Stimulated activated CD4-positive, alpha-beta T cell treated with anti-CD3 and anti-CD28 coated beads, Interleukin-12 subunit alpha, Interleukin-12 subunit beta, amount 100 ng/mL, for 24 hours (primary cell): ENCODE data around the gene PITPNM1.
A peak's percentile ranks its signal among the peaks of the same experiment; 100 is the strongest.
"Not testable (repeated sequence)": the region's sequence is repeated elsewhere in the genome, so short reads cannot be mapped to it uniquely, and the experiment has no call there.

ENCODE experiments used
- DNase-seq, 2 experiments: peaks; one replicate each; pipeline ENCODE4 v3.0.0-alpha.2; 2020; ENCODE audit warnings: low read depth in 2 of 2

PITPNM1 gene

DNA sequence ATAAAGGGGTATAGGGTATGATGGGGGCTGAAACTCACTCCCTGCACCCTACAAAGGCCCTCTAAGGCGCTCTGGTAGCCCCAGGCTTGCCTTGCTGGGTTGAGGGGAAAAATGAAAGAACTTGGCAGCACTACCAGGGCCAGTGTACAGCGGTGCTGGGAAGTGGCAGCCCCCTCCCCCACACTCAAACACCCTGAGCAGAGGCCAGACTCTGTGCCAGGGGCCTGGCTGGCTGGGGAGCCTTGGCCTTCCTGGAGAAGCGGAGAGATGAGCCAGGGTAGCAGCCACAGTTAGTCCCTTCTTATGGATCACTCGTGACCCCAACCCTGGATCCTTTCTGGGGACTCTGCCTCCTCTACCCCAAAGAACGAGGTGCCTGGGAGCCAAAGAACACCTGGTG lies 38.8 kb downstream of the PITPNM1 start:
- no peak for DNase-seq

DNA sequence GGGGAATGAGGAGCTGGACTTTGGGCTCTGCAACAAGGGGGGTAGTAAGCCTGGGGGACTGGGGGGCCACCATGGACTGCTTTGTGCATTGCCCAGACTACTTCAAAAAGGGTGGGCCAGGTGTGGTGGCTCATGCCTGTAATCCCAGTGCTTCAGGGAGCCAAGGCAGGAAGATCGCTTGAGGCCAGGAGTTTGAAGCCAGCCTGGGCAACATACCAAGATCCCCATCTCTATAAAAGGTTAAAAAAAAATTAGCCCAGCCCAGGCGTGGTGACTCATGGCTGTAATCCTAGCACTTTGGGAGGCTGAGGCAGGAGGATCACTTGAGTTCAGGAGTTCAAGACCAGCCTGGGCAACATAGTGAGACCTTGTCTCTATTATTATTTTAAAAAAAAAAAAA lies 39.6 kb downstream of the PITPNM1 start:
- not testable (repeated sequence) for DNase-seq

DNA sequence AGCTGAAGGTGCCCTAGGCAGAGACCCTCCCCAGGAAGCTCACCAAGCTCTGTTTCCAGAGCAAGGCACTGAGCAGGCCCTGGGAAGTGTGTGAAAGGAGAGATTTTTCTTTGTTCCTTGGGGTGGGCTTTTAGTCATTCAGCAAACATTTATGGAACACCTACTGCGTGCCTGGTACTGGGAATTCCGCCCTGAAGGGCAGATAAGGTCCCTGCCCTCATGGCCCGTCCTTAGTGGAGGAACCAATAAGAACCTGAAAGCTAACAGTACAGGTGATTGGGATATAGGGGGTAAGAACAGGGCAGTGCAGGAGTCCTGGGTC lies 40.0 kb downstream of the PITPNM1 start:
- no peak for DNase-seq

DNA sequence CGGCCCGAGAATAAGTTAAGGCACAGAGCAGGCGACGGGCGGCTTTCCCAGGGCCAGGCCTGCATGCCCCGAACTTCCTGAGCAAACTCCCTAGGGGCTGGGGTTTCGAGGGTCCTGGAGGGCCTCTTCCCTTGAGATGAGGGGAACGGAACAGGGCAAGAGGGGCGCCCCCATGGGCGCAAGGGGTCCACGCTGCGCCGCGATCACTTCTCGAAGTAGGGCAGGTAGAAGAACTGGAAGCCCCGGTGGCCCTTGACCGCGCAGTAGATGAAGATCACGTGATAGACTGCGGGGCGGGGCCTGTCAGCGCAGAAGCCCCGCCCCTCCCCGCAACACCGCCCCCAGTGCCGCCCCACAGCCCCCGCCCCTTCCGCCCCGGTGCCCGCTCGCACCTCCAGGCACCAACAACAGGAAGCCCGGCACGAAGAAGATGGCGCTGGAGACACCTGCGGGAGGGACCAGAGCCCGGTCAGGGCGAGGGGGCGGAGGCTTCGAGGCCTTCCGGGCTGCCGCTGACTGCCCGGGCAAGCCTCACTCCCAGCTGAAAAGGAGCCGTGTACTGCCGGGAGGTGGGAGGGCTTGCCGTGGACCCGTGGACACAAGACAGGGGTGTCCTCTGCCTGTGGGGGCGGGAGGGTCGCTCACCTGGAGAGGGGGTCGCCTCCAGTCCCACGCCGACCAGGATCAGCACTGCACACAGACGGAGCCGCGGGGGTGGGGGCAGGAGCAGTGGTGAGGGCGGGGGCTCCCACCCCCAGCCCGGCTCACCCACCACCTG lies 40.6 kb downstream of the PITPNM1 start:
- peak; percentile 78 to 87 for DNase-seq

DNA sequence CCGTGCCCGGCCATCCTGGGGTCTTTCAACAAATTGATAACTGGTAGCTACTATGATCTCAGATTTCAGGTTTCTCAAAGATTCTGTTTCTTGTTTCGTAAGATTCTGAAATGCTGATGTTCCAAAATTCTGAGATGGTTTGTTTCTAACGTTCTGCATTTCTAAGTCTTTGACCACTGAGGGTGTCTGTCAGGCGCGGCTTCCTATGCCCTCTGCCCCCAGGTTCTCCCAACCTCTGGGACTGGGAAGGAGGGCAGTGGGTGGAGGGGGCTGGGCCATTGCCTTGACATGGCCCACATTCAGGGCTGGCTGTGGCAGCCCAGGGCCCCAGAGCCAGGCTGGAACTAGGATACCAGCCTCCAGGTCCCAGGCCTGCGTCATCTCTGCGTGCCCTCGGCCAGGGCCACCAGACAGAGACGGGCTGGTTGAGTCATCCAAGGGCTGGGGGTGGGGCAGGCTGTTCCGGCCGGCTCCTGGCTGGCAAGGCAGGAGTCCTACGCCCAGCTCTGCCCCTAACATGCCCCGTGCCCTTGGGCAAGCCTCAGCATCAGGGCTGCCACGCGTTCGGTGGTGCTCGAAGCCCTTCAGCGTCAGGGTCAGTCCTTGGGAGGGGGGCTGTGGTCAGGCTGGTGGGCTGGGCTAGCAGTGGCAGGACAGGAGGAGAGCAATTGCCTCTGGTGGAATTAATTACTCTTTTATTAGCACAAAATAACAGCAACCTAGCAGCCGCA lies 41.3 kb downstream of the PITPNM1 start:
- DNase-seq, result no peak

DNA sequence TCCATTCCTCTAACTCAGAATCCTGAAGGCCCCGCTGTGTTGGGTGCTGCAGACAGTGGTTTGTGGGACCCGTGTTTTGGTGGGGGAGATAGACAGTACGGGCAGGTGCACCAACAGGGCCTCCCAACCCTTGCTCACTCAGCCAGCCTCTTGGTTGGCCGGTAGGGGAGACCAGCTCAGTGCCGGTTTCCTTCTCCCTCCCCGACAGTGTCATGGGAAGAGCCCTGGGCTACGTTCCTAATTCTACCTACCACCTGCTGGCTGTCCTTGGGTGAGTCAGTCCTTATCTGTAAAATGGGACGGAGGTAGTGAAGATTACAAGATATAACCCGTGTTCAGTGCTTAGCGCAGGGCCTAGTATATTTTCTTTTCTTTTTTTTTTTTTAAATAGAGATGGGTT lies 42.0 kb downstream of the PITPNM1 start:
- no peak for DNase-seq

DNA sequence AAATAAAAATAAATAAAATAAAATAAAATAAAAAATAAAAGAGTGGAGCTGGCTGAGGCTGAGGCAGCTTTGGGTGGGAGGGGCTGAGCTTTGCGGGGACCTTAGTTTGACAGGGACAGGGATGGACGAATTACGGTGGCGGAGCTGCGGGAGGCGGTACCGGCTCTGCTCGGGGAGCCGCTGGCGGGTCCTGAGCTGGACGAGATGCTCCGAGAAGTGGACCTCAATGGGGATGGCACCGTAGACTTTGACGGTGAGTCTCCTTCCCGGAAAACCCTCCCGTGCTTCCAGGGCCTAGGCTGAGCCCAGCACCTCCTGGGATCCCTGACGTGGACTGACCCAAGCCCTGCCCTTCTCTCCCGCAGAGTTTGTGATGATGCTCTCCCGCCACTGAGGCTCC lies 46.9 kb downstream of the PITPNM1 start:
- no peak for DNase-seq

DNA sequence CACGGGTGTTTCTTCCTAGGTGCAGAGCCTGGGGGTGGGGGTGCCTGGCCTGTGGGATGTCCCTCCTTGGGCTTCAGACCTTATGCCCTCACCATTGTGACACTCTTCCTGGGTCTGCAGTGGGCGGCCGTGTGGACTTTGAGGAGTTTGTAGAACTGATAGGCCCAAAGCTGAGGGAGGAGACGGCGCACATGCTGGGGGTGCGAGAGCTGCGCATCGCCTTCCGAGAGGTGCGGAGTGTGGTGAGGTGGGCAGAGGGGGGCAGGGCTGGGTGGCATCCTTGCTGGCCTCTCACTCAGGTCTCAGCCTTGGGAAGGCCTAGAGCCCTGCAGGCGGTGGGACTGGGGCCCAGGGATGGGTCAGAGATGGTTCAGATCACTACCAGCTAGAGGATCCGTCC lies 47.7 kb downstream of the PITPNM1 start:
- DNase-seq, result no peak

DNA sequence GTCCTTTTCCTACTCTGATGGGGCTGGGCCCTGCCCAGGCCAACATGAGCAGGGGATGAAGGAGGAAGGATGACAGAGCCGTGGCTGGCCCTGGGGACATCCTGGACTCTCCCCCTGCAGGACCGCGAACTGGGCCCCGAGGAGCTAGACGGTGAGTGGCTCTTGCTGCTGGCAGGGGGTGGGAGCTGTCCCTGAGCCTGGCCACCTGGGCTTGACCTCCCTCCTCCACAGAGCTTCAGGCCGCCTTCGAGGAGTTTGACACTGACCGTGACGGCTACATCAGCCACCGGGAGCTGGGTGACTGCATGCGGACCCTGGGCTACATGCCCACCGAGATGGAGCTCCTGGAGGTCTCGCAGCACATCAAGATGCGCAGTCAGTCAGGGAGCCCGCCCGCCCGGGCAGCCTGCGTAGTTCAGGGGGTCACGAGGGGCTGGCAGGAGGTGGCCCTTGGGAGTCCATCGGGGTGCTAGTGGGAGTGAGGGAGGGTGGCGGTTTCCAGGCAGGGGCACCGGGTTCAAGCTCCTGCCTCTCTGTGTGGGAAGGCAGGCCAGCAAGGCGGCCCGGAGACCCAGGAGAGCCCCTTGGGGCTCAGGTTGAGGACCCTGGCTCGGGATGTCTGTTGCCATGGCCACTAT lies 49.0 kb downstream of the PITPNM1 start:
- no peak for DNase-seq

DNA sequence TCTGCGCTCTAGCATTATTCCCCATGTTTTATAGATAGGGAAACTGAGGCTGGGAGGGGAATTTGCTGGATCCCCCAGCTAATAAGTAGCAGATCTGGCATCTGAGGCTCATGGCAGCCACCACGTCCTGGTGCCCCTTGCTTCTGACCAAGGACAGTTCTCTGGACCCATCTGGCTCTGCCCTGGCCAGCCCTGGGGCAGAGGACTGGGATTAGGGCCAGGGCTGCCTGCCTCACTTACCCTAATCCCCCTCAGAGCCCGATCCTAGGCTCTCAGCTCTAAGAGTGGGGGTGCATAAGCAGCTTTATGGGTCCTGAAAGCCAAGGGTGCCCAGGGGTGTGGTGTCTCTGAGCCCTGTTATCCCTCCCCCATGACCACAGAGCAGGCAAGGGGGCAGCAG lies 50.1 kb downstream of the PITPNM1 start, which contains the start of gene CABP4:
Gene CABP4, plus strand, starts transcription at position 301 of the 400 bp plus-strand sequence. Its CDS starts 70 bp downstream, at position 371.
- no peak for DNase-seq

DNA sequence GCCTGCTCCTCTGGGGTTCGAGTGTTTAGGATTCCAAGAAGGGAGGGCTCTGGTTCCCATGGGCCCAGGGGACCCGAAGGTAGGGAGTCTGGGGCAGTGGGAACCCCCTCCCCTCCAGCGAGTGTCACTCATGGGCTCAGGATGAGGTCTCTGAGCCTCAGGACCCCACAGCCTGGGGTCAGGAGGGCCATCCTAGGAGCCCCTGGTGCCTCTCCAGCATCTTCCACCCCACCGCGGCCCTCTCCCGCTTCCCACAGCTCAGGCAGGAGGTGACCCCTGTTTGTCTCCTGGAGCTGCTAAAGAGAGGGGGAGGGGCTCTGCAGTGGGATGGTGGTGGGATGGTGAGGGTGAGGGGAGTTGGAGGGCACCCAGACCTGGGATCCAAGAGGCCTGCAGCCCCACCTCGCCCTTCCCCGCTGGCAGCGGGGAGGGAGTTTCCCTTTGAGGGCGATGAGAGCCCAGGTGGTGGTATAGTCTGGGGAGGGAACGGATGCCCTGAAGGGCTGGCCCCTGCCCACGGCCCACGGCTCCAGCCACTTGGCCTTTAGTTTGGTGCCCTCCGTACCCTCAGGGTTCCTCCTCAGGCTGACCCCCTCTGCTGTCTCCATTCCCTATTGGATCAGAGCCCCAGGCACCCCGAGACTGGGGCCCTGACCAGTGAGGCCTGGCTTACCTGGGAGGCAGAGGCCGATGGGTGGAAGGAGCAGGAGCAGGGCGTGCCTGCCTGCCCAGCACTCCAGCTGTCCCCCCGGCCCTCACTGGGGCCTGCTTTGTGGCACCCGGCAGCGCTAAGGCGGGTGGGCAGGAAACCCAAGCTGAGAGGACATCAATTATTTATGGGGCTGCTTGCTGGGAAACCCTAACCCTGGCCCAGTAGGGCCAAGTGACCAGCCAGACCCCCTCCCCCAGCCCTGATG lies 51.1 kb downstream of the PITPNM1 start:
- no peak for DNase-seq

DNA sequence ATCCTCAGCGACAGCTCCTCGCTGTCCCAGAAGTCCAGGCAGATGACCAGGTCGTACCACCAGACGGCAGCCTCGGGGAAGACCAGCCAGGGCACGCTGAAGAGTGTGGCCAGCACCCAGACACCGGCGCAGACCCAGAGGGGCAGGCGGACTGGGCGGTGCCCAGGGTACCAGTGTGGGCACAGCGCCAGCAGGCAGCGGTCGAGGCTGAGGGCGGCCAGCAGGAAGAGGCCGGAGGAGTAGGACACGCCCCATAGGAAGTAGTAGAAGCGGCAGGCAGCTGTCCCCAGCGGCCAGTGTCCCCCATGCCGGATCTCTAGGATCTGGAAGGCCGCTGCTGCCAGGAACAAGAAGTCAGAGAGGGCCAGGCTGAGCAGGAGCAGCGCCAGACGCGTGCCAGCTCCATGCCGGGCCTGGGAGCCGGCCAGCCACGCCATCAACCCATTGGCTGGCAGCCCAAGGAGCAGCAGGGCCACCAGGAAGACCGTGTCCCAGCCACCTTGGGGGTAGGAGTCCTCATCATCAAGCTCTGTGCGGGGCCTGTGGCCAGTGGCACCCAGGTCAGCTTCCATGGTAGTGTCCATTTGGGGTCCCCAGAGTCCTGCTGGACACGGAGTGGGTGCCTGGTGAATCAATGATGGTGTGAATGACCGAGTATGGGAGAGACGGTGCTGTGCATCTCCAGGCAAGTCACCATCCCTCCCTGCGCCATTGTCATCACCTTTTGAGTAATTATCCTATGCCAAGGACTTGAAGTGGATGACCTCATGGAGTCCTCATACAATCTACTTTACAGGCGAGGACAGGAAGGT lies 52.8 kb downstream of the PITPNM1 start, which contains the start of gene GPR152:
Gene GPR152, minus strand, starts transcription at position 589 of the 812 bp plus-strand sequence. Its CDS starts 5 bp downstream, at position 584.
- no peak for DNase-seq

DNA sequence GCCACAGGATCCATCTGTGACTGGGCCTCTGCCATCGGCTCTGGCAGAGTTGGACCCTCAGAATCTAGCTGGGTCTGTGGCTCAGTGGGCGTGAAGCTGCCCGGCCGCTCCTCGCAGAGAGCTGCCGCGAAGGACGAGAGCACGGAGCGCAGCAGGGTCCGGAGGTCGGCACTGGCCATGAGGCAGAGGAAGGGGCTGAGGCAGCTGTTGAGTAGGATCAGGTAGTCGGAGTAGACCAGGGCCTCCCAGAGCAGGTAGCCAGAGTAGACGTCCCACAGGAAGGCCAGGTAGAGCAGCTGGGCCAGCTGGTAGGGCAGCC lies 53.5 kb downstream of the PITPNM1 start:
- DNase-seq, result no peak

DNA sequence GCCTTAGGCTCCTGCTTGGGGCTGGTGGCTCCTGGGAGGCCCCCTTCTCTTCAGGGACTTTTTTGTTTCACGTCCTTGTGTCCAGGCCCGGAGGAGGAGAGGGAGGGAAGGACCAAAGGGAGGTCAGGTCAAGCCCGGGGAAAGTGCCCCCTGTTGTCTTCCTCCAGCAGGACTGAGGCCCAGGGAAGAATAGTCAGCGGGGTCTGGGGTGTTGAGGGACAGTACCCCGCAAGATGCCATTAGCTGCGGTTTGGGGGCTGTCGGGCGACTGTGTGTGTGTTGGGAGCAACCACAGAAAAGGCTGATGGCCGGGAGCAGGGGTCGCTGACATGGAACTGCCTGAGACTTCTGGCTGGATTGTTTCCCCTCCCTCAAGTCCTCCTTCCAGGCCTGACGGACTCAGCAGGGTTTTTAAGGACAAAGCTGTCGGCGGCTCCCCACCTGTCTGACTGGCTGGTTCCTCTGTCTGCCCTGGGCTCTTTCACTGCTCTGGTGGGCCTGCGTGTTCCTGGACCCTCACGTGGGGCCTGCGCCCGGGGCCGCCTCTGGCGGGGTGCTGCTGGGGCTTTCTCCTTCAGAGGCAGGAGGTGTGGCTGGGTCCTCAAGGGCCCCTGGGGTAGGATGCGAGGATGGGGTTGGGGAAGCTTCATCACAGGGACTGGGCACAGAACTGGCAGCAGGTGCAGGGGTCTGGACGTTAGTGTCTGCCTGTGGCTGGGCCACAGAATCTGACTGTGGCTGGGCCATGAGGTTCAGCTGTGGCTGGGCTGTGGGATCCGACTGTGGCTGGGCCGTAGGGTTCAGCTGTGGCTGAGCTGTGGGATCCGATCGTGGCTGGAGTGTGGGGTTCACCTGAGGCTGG lies 54.1 kb downstream of the PITPNM1 start:
- no peak for DNase-seq

DNA sequence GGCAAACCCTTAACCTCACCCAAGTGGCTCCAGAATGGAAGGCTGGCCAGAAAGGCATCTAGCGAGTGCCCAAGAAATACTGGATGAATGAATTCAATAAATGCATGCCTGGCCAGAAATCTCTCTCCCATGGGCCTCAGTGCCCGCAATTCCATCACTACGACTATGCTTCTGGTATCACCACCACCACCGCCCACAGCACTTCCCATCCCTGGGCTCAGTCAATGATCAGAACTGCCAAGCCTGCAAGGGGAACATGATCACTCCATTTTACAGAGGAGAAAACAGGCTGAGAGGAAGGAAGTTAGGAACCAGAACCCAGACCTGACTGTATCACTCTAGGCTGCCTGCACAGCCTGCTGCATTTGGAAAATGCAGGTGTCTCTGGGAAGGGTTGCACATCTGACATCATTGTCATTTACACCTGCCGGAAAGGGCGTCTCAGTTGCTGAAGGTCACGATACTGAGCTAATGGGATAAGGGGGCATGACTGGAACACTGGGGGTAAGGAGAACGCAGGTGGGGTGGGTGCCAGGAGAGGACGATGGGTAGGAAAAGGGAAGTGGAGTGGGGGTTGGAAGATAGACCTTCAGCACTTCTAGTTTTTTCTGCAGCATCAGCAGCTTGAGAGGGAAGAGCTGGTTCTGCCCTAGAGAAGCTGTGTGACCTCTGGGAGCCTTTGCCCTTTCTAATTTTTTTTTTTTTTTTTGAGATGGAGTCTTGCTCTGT lies 55.9 kb downstream of the PITPNM1 start:
- DNase-seq, result no peak

DNA sequence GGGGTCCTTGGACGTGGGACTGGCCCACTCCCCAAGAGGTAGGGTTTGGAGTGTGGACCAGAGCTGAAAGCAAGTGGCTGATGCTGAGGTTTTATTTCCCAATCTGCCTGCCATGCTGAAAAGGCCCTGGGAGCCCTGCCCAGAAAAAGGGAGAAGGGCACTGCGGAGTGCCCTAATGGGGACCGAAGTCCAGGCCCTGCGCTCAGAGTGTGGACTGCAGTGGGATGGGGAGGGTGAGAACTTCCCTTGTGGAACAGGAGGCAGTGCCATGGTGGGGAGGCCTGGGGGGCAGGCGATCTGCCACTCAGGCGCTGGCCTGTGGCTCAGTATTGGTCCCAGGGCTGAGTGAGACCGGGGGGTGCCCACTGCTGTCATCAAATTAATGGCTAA lies 56.9 kb downstream of the PITPNM1 start:
- no peak for DNase-seq

DNA sequence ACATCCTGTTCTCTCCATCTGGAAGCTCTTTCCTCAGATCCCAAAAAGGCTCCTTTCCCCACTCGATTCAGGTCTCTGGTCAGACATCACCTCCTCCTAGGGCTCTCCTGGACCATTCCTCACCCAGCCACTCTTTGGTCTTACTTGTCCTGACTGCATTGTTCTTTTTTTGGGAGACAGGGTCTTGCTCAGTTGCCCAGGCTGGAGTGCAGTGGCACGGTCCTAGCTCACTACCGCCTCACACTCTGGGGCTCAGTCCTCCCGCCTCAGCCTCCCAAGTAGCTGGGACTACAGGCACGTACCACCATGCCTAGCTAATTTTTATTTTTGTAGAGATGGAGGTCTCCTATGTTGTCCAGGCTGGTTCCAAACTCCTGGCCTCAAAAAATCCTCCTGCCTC lies 59.6 kb downstream of the PITPNM1 start:
- no peak for DNase-seq

DNA sequence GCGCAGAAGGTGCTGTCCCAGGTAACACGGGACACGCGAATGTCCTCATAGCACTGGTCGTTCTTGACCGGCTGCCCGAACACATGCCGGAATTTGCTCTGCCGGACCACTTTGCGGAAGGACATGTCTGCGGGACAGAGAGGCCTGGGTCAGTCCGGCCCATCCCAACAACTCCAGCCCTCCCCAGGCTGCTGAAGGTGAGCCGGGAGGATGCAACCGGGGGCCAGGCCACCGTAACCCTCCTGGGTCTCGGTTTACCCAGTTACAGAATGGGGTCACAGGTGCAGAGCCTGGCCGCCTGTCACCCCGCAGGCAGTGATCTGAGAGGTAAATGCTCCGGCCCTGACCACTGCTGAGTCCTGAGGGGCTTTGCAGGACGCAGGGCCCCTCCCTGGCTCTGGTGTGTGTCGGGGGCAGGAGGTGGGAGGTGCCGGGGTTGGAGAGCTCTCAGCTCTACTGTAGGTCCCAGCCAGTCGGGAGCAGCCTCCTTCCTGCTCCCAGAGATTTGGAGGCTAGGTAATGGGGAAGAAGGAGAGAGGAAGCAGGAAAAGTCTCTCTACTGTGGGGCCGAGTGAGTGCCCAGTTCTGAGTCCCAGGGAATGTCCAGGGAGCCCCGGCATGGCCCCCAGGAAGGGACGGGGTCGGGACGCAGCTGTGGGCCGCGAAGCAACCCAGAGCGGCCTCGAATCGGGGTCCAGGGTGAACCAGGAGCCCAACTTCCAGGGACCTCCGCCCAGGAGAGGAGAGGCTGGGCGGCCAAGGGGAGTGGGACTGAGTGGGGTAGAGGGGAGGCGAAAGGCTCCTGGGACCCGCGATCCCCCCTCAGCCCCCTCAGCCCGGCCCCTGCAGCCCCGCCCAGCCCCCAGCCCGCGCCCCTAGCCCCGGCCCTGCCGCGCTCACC lies 62.4 kb downstream of the PITPNM1 start:
- DNase-seq, result no peak
